Upper lobe of left lung (tissue), 6 donors: Measurements from ENCODE around the gene APMAP. TPM values are rescaled to one million over a fixed set of nuclear protein-coding genes. Genes with fewer than 3 reads are reported as not detected.

Experiments used
- ATAC-seq, 2 donors: fragments of 200-7000 bp; cut with Tn5 transposase; one replicate each; pipeline ENCODE4 v1.9.1; 2022; ENCODE audit warnings: mild to moderate bottlenecking in 2 of 2, moderate library complexity in 2 of 2; ENCODE audit not compliant: low FRiP score in 2 of 2
- DNase-seq, 2 donors: peaks; one replicate each; pipeline ENCODE4 v3.0.0-alpha.2; 2019 to 2020
- H3K27ac ChIP-seq, 4 donors: fragments of 200-600 bp; sonication (generic); one replicate each; pipeline ENCODE4 v1.5.1; 2016 to 2019
- H3K27me3 ChIP-seq, 4 donors: fragments of 200-600 bp; sonication (generic); one replicate each; pipeline ENCODE4 v1.5.1; 2017 to 2019
- H3K36me3 ChIP-seq, 4 donors: fragments of 200-600 bp; sonication (generic); one replicate each; pipeline ENCODE4 v1.5.1; 2016 to 2019
- H3K4me1 ChIP-seq, 4 donors: fragments of 200-600 bp; sonication (generic); one replicate each; pipeline ENCODE4 v1.5.1; 2018 to 2019
- H3K4me3 ChIP-seq, 4 donors: fragments of 200-600 bp; sonication (generic); one replicate each; pipeline ENCODE4 v1.5.1; 2017 to 2019; ENCODE audit warnings: mild to moderate bottlenecking in 2 of 4, moderate library complexity in 1 of 4
- H3K9me3 ChIP-seq, 4 donors: fragments of 200-600 bp; sonication (generic); one replicate each; pipeline ENCODE4 v1.5.1; 2018 to 2019
- EP300 ChIP-seq, 4 donors: sonication (generic); formaldehyde crosslinking; IDR thresholded peaks; one replicate each; pipeline ENCODE4 v1.5.1; 2017; ENCODE audit warnings: antibody characterized with exemption in 4 of 4, control low read depth in 2 of 4
- POLR2A ChIP-seq, 4 donors: fragments of 450-650 bp; IDR thresholded peaks; one replicate each; pipeline ENCODE4 v1.5.1; 2016 to 2017; ENCODE audit warnings: antibody characterized with exemption in 4 of 4, mild to moderate bottlenecking in 2 of 4
- POLR2AphosphoS5 ChIP-seq, 2 donors: sonication (generic); formaldehyde crosslinking; IDR thresholded peaks; one replicate each; pipeline ENCODE4 v1.5.1; 2017; ENCODE audit warnings: antibody characterized with exemption in 2 of 2
- WGBS, 2 donors: methylation state at CpG; one replicate each; pipeline ENCODE4 v1.1.5; 2017 to 2018; 5-methylcytosine and 5-hydroxymethylcytosine counted together
- total RNA-seq, 6 donors: library from RNA; depleted of rRNA in 4 of 6; stranded (reverse); fragments of >200 nt in 4 of 6; gene quantifications; one replicate each; pipeline versions ENCODE4 v1.1.0 to v1.2.1, GENCODE V29; 2016 to 2021
- TF ChIP-seq, protein P1 (sequence below), 6 experiments: fragments of 450-650 bp in 4 of 6; fragments of 200-600 bp in 2 of 6; sonication (generic) in 2 of 6; IDR thresholded peaks; one replicate each; pipeline ENCODE4 v1.5.1; 2016 to 2019; ENCODE audit warnings: antibody characterized with exemption in 6 of 6
- donor health status: DM: no; HTN: no; CAD: no; lungs with moderate emphysema.
- donor health status: DM: no; HTN: yes; CAD: no; lungs with severe emphysema.

Gene APMAP
- total RNA-seq, 6 donors from 2014 or later = 31.4 to 80.1 (median 55.5) TPM

DNA sequence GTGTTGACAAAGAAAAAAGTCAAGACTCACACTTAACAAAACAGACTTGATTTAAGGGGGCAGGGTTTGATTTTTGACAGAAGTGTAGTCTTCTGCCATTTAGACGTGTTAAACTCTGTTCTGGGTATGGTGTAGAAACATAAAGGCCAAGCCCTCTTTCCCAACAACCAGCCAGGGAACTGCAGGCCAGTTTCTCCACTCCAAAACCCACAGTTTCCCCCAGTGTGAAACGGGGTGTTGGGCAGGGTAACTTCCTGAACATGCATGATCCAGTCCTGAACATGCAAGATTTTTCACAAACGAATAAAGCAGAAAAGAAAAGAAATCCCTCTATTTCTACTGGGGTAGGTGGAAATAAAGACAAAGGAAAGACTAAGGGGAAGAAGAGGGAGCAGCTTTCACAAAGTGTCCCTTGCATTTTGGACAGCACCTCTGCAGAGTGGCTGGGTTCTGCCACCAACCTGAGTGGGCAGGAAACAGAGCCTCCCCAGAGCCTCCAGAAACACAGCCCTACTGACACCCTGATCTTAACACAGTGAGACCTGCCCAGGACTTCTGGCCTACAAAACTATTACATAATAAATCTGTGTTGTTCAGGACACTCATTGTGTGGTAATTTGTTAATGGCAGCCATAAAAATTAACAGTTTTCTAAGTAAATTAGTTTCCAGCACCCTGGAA is 7.5 kb downstream of the APMAP start:
- Histone ChIP-seq H3K36me3 (peaks cover 0 to 33% (median 9%) of the 10 kb centered on the region in 4 donors), H3K4me1 (peaks cover 9 to 46% (median 15%) of the 10 kb centered on the region in 4 donors), H3K4me3 (no peak overlapping the region), H3K27me3 (no peaks in the 10 kb centered on the region), H3K9me3 (no peaks in the 10 kb centered on the region), H3K27ac (peak overlapping the region; percentile 5 to 67 (median 28))
- DNase-seq (peak in 1 of 2 donors; percentile 48), ATAC-seq (peak in 1 of 2 donors; percentile 40)
- 39 to 48% methylated on average over 3 of the region's 3 CpGs for WGBS, 2 donors
- TF ChIP-seq POLR2A (IDR thresholded peaks at IDR 0.05) (no peak), POLR2AphosphoS5 (IDR thresholded peaks at IDR 0.05) (peak in 1 of 2 donors; percentile 26)

DNA sequence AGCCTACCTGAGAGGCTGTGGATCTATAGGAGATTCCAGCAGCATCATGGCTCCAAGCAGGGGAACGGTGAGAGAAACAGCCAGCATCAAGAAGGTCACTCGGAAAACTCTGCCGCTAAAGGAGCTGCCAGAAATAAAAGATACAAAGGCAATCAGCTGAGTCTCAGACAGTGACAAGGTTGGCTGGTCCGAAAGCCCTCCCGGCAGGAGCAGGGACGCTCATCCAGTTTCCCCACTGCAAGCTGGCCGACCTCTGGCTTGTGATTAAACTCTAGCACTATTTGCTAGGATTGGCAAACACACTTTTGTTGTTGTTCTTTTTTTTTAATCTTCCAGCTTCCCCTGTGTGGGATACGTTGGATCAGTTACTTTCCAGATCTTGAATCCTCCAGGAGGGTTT is 8.7 kb downstream of the APMAP start:
- Histone ChIP-seq H3K9me3 (no peaks in the 10 kb centered on the region), H3K27ac (peak overlapping the region in 1 of 4 donors; percentile 67), H3K27me3 (no peaks in the 10 kb centered on the region), H3K36me3 (peaks cover 0 to 40% (median 9%) of the 10 kb centered on the region in 4 donors), H3K4me1 (peaks cover 9 to 41% (median 13%) of the 10 kb centered on the region in 4 donors), H3K4me3 (no peak overlapping the region)
- ATAC-seq (no peak), DNase-seq (no peak)
- 84 to 89% methylated on average over 8 of the region's 8 CpGs for WGBS, 2 donors
- TF ChIP-seq POLR2A (IDR thresholded peaks at IDR 0.05) (no peak), POLR2AphosphoS5 (IDR thresholded peaks at IDR 0.05) (no peak), EP300 (IDR thresholded peaks at IDR 0.05) (no peak)
- TF ChIP-seq, protein P1, sequence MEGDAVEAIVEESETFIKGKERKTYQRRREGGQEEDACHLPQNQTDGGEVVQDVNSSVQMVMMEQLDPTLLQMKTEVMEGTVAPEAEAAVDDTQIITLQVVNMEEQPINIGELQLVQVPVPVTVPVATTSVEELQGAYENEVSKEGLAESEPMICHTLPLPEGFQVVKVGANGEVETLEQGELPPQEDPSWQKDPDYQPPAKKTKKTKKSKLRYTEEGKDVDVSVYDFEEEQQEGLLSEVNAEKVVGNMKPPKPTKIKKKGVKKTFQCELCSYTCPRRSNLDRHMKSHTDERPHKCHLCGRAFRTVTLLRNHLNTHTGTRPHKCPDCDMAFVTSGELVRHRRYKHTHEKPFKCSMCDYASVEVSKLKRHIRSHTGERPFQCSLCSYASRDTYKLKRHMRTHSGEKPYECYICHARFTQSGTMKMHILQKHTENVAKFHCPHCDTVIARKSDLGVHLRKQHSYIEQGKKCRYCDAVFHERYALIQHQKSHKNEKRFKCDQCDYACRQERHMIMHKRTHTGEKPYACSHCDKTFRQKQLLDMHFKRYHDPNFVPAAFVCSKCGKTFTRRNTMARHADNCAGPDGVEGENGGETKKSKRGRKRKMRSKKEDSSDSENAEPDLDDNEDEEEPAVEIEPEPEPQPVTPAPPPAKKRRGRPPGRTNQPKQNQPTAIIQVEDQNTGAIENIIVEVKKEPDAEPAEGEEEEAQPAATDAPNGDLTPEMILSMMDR (IDR thresholded peaks at IDR 0.05) = no peak

DNA sequence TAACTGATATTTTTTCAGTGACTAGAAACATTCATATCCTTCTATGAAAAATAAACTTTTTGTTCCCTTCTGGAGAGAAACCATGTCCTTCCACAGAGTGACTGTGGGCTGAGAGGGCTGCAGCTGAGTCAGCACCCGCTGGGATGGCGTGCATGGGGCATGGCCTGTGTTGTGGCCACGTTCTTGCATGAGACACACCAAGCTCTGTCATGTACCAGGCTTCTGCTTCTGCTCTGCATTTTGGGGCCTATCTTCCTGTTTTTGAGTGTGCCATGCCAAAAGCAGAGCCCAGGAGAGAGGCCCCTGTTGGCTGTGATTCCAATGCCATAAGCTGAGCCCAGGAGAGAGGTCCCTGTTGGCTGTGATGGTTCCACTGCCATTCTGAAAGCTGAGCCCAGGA is 10.8 kb downstream of the APMAP start:
- Histone ChIP-seq H3K27ac (peak overlapping the region in 3 of 4 donors; percentile 13 to 36 (median 20)), H3K9me3 (no peaks in the 10 kb centered on the region), H3K36me3 (peaks cover 0 to 58% (median 16%) of the 10 kb centered on the region in 4 donors), H3K4me3 (no peak overlapping the region), H3K4me1 (peaks cover 3 to 30% (median 13%) of the 10 kb centered on the region in 4 donors), H3K27me3 (no peaks in the 10 kb centered on the region)
- peak; percentile 52 to 77 for ATAC-seq
- DNase-seq = peak in 1 of 2 donors; percentile 76
- TF ChIP-seq, protein P1 (IDR thresholded peaks at IDR 0.05) = no peak
- TF ChIP-seq POLR2AphosphoS5 (IDR thresholded peaks at IDR 0.05) = peak in 1 of 2 donors; percentile 10
- WGBS, 2 donors = 59 to 86% methylated on average over 2 to 3 of the region's 3 CpGs

DNA sequence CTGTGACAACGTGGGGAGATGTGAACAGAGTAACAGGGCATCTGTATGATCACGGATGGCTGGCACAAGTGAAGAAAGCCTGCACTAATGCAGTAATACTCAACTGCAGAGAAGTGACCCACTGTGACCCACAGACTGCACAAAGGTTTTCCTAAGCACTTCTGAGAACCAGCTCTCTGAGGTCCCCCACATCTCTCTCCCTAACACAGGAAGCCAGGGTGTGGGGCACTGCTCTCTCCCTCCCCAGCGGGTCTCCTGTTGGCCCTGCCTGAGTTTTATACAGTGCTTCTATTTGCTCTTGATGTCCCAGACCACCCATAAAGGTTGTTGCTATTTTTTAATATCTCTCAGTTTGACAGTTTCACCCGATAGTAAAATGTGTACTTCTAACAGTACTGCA is 11.3 kb downstream of the APMAP start:
- Histone ChIP-seq H3K36me3 (peaks cover 0 to 63% (median 21%) of the 10 kb centered on the region in 4 donors), H3K4me3 (no peak overlapping the region), H3K9me3 (no peaks in the 10 kb centered on the region), H3K4me1 (peaks cover 3 to 24% (median 13%) of the 10 kb centered on the region in 4 donors), H3K27me3 (no peaks in the 10 kb centered on the region), H3K27ac (peak overlapping the region; percentile 13 to 51 (median 24))
- DNase-seq (no peak), ATAC-seq (no peak)
- WGBS, 2 donors = 69% methylated on average over 4 of the region's 4 CpGs
- TF ChIP-seq POLR2A (IDR thresholded peaks at IDR 0.05) (no peak), EP300 (IDR thresholded peaks at IDR 0.05) (no peak), POLR2AphosphoS5 (IDR thresholded peaks at IDR 0.05) (no peak)
- TF ChIP-seq, protein P1 (IDR thresholded peaks at IDR 0.05) = no peak

DNA sequence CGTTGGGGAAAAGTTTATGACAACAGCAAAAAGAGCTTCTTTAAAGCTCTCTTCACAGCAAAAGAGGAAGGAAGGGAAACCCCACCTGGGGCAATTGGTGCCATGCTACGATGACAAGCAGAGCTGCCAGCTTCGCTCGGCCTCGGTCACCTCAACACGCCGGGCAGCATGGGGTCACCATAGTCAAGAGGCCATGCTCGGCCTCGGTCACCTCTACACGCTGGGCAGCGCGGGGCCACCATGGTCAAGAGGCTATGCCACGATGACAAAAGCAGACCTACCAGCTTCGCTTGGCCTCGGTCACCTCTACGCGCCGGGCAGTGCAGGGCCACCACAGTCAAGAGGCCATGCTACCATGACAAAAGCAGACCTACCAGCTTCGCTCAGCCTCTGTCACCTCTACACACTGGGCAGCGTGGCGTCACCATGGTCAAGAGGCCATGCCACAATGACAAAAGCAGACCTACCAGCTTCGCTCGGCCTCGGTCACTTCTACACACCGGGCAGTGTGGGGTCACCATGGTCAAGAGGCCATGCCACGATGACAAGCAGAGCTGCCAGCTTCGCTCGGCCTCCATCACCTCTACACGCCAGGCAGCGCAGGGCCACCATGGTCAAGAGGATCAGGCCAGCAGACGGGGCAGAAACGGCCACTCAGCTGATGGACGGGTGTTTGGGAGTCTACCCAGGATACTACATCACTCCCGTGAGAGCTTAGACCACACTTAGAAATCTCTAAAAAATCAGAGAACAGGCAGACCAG is 12.1 kb downstream of the APMAP start:
- DNase-seq (no peak), ATAC-seq (no peak)
- Histone ChIP-seq H3K4me1 (peaks cover 3 to 16% (median 10%) of the 10 kb centered on the region in 4 donors), H3K27me3 (no peaks in the 10 kb centered on the region), H3K4me3 (no peak overlapping the region), H3K9me3 (no peaks in the 10 kb centered on the region), H3K36me3 (peaks cover 0 to 63% (median 21%) of the 10 kb centered on the region in 4 donors), H3K27ac (peak overlapping the region in 3 of 4 donors; percentile 10 to 51 (median 20))
- TF ChIP-seq EP300 (IDR thresholded peaks at IDR 0.05) = no peak
- TF ChIP-seq, protein P1 (IDR thresholded peaks at IDR 0.05) = no peak
- TF ChIP-seq POLR2A (IDR thresholded peaks at IDR 0.05) = no peak
- 88 to 95% methylated on average over 12 to 34 of the region's 34 CpGs for WGBS, 2 donors
